HG02763 (cell line): ENCODE measurements around the gene ADAMTSL3.

Experiments used
- ATAC-seq: cut with Tn5 transposase; IDR thresholded peaks from one replicate; pipeline ENCODE4 v1.9.1; 2021; ENCODE audit warnings: mild to moderate bottlenecking, moderate library complexity; ENCODE audit not compliant: unreplicated experiment

Gene ADAMTSL3

DNA sequence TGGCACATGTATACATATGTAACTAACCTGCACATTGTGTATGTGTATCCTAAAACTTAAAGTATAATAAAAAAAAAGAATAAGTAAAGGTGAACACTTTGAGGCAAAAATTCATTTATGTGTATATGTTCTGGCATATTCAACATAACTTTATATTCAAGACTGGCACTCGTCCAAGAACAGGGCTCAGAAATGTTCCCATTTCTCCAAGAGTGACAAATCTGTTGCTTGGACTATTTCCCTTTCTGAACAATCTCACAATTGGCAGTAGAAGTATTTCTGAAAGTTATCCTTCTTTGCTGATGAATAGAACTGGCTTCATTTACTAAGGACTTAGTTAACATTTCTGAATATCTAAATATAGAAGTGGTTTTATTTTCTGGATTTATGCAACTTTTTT, 212.8 kb downstream of the ADAMTSL3 start:
- no peak for ATAC-seq

DNA sequence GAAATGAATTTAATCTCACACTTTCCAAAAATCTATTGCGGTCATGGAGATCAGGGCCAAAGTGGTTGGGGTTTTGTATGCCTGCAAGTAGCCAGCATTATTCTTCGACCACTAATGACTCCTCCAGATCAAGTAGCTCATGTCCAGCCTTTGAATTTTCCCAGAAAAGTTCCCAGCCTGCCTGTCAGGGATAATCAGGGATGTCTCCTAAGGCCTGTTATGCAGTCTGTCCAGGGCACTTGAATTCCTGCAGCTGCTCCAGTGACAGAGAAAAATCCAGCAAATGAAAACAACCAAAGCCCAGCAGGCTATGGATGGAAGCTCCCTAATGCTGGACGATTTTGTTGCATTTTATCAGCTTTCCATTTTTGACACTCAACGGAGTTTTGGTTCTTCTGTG, 215.4 kb downstream of the ADAMTSL3 start:
- no peak for ATAC-seq

DNA sequence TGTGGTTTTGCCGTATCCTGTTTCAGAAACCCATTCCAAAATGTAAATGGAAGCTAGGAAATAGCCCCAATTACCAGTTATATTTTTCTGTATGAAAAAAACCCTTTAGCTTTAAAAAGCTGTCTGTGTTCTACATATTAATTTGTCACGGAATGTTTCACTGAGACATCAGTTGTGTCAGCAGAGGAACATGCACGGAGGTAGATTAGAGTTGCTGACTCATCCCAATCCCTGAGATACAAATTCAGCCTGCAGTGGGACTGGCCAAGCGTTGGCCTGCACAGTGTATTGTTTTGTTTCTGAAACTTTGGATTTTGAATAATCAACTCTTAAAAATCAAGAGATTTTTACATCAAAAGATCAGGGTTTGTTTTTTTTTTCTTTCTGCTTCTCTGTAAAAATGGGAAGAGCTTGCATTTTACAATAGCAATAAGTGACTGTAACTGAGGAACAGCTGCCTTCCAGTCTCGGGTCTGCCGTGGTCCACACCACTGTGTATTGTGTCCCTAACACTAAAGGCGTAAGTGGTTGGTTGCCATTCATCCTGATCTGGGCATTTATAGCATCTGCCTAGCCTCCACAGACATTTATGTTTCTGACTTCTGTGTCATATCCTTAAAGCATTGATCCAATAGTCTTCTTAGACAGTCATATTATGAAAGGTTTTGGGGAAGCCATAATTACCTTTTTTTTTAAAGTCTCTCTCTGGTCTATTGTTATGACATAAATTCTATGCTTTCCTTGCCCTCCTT, 218.1 kb downstream of the ADAMTSL3 start:
- ATAC-seq: no peak

DNA sequence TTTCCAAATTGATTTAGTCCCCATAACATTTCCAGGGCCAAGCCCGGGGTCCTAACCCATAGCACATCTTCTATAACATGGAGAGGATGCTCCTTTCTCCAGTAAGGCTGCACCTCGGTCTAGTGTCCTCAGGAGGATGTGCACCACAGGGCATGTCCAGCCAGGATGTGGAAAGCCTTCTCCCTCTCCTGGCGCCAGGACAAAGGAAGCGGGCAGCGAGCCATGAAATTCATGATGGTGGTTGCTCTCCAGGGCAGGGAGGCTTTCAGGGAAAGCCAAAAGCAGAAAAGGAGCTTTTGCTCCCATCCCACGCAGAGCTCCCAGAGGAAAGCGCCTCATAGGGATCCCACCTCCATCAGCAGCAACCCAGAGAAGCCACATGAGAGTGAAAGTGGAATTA, 220.0 kb downstream of the ADAMTSL3 start:
- ATAC-seq: no peak

DNA sequence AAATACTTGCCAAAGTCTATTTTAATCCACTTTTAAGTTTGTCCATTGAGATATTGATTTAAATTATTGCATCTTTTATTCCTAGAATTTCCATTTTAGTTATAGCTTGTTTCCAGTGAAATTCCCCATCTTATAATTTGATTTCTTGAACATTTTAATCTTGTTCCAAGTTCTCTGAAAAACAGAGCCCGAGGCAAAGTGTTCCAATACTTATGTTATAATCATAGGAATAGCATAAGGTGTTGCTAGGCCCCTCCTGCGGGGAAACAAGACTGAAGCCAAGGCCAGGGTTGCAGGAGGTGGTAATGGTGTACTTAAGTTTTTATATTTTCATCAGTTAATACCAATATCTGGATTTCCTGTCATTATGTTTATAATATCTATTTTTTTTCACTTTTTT, 226.6 kb downstream of the ADAMTSL3 start:
- ATAC-seq: no peak

DNA sequence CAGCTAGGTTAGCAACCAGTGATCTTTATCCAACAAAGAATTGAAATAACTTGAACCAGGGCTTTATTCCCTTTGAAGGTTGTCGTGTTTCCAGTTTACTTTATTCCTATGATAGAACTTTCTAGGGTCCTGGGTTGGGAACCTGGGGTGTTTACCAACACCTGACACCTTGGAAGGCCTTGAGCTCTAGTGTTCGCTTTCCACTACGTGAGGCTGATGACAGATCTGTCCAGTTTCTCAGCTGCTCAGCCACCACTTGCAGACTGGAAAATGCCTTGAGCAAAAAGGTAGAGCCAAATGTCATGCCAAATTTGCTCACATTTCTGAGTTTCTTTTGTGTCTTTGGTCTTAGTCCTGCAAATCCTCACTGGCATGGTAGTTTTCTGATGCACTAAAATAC, 227.2 kb downstream of the ADAMTSL3 start:
- no peak for ATAC-seq

DNA sequence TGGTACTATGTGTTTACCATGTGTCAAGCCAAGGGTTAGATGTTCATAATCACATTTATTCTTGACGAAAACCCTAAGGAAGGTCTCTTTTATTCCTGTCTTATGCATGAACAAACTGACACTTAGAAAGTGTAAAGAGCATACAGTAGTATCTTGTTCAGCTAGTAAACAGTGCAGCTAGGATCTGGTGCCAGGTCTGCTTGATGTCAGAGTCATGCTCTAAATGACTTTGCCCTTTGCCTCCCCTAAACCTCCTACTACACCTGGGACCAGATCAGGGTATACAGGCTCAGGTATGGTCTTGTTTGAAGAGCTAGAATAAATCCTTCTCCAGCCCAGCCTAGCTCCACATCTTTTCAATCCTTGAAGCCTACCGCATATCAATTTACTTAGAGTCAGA, 232.4 kb downstream of the ADAMTSL3 start:
- no peak for ATAC-seq

DNA sequence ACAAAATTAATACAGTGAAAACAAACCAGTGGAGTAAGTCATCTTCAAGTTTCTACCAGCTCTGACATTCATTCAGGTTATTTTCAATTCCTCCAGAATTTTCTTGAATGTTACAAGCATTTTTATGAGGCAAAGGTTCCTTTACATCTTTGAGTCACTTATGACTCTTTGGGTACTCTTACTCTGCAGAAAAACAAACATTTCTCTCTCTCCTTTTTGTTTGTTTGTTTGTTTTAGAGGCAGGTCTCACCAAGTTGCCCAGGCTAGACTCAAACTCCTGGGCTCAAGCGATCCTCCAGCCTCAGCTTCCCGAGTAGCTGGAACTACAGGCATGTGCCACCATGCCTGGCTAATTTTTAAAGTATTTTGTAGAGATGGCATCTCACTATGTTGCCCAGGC, 233.5 kb downstream of the ADAMTSL3 start:
- no peak for ATAC-seq

DNA sequence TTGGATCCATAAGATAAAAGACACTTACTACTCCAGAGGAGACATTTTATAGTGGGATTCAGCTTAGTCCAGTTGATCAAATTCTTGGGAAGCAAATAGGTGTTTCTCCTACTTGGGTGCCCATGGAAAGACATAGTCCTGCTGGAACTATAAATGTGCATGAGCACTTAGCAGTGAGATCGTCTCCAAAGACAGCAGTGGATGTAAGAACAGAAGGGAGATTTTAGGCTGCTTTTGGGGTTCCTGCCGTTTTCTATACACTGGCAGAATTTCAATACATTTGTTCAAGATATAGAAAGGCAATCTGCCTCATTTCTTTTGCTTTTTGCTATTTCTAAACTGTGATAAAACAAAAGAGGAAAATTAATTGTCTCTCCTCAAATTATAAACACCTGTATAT, 234.0 kb downstream of the ADAMTSL3 start:
- no peak for ATAC-seq

DNA sequence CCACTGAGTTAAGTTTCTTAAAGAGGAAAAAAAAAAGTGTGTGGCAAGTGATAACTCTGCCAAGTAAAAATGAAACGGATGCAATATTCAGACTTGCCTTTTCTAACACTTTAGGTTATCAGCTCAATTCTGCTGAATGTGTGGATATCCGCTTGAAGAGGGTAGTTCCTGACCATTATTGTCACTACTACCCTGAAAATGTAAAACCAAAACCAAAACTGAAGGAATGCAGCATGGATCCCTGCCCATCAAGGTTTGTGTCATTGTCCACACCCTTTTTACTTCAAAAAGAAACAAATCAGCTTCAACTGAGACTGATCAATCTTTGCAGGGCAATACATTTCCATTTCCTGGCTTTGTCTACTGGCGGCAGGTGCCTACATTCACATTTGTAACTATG, 236.1 kb downstream of the ADAMTSL3 start:
- no peak for ATAC-seq

DNA sequence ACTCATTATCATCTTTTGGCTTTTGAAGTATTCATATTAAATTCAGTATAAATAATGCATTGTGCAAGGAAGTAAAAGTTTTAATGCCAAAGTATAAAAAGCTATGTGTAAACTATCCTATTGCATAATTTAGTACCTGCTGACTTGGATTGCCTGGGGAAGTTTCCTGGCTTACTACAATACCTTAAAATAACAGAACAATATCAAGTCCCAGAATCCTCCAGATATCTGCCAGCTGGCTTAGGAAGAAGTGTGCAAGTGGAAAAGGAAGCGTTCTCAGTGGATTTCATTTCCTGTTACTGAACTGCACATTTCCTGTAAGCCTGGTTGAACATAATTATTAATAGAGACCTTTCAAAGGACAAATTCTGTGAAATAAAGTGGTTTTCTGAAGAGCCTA, 236.7 kb downstream of the ADAMTSL3 start:
- no peak for ATAC-seq

DNA sequence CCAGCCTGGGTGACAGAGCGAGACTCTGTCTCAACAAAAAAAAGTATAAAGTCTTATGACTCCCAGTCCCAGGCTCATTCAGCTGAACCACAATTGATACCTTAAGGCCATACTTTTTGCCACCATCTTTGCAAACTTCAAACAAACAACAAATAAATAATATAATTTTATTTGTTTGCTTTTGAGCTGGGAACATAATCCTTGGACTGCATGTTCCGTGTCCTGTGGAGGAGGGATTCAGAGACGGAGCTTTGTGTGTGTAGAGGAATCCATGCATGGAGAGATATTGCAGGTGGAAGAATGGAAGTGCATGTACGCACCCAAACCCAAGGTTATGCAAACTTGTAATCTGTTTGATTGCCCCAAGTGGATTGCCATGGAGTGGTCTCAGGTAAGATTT, 238.6 kb downstream of the ADAMTSL3 start:
- no peak for ATAC-seq

DNA sequence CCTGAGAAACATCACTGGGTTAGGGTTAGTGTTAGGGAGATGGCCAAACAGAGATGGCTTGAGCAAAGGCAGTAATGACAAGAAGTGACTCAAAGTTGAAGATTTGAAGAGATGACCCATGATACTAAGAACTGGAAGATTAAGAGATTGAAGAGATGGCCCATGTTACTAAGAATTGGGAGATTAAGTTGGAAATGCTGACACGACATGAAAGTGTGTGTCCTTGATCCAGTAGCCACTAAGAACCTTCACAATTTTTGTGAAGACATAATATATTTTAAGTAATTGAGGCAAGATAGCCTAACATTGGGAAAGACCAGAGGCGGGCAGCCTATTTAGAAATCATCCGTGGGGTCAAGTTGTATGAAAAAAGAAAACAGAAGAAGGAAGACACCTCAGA, 239.4 kb downstream of the ADAMTSL3 start:
- no peak for ATAC-seq

DNA sequence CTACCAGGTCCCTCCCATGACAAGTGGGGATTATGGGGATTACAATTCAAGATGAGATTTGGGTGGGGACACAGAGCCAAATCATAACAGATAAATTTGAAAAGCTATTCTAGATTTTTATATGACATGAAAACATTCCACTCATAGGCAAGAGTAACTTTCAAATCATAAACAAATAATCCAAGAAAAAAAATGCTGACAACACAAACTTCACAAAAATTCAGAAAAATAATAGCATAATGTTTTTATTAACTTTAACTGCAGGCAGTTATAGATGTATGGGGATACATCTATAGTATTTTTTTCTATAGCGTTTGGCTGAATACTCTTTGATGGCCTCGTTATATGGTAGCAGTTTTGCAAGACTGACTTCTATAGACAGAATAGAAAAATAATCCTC, 243.1 kb downstream of the ADAMTSL3 start:
- no peak for ATAC-seq

DNA sequence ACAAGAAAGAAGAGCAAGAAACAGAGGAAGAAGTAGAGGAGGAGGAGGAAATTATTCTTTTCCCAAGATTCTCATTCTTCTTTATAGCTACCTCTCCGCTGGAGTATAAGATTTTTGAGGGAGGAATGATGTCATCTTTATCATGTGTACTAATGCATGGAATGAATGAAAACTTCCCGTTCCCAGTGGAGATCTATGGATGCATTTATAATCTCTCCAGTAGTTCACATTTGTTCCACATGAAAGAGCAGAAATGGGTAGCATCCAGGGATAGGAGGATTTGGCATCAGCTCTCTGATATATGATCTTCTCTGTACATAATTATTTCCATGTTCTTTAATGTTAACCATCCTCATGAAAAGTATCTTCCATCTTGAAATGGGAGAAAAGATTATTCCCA, 244.4 kb downstream of the ADAMTSL3 start:
- ATAC-seq: no peak

DNA sequence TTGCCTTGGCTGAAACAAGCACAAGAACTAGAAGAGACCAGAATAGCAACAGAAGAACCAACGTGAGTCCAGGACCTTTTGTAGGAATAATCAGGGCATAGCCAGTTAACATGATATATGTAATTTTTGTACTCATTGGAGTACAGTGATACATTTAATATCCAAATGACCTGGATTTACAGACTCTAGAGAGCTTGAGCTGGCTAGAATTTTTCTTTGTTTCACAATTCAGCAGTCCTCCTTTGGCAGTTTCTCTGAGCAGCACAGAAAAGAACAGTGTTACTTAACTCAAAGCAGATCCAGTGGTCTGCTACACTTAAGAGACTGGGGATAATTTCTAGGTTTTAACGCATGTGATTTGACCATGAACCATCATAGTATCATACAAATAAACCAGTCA, 245.7 kb downstream of the ADAMTSL3 start:
- ATAC-seq: no peak

DNA sequence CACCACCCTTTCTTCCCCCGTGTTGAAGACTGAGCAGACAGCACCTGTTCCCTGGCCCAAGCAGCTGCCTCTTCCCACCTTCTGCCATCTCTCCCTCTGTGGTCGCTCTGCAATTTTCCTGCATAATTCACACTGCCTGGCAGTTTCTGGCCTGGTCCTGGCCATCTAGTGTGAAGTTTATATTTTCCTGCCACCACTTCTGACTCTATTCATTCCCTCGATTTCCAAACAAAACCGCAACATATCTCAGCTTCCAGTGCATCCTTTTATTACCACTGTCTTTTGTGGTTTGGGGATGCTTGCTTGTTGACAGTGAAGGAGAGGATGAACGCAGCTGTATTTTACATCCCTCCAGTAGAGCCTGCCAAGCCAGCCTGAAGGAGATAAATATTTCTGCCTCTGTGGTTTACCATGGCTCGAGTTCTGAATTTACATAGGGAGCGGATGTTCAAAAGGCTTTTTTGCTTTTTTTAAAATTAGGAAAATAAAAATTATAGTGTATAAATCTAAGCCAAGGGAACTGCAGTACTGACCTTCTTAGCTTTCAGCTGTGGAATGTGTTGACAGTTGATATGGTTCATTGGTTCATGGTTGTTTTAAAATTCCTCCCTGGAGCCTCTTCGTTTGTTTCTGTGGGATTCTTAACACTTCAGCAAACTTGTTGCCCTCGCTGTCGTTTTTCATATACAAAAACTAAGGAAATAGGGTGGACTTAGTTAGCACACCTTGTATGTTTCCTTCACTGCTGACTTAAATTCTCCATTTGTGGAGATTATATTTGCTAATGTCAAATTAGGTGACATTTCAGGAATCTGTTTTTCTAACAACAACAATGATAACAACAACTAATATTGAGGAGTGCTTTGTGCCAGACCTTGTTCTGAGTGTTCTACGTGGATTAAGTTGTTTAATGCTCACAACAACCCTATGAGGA, 250.5 kb downstream of the ADAMTSL3 start:
- no peak for ATAC-seq

DNA sequence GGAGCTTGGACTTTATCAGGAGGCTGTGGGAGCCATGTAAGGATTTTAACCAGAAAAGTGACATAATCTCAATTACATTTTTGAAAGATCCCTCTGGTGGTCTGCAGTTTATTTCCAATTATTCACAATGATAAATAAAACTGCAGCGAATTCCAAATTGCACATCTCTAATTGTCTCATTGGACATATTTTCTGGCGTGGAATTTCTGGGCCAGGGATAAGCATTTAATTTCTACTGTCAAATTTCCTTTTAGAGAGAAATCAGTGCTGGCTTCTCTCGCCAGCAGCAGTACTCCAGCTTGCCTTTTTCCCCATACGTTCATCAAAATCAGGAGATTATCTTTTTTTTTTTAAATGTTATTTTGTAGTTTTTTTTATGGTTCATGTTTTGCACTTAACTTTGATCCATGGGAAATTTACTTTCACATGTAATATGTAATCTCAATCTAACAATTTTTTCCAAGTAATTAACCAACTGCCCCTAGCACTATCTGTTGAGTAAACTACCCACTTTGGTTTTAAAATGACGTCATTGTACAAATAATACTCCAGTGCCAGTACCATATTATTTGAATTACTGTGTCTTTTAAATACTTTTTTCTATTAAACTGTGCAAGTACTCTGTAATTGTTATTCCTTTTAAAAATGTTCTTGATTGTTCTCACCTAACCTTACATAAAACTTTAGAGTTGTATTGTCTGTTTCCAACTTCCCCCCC, 251.8 kb downstream of the ADAMTSL3 start:
- ATAC-seq: no peak

DNA sequence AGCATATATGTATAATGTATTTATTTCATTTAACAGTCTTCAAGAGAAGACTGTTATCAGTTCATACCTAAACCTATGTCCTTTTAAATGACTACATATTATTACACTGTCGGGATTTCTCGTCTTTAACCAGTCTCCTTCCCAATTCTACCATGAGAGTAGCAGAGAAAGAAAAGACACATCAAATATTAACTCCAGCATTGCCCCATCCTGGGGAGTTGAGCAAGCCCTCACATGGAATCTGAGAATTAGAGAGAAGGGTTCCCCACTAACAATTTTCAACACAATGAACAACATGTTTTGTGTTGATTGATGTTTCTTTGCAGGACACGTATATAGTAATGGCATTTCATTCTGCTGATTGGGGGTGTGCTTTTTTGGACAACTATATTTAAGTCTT, 257.4 kb downstream of the ADAMTSL3 start:
- ATAC-seq: no peak

DNA sequence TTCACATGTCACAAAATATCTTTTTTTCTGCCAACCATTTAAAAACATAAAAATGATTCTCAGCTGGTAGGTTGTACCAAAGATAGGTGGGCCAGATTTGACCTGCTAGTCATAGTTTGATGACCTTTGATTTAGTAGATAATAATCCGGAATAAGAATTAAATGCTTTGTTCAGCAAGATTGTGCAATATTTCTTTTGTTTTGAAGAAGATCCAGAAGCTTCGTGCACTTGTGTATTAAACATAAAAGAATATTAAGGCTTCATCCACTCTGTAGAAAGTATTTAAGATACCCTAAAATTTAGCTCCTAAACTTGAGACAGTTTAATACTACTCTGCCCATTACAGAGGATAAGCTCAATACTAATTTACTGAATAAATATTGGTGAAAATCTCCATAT, 258.4 kb downstream of the ADAMTSL3 start:
- no peak for ATAC-seq

DNA sequence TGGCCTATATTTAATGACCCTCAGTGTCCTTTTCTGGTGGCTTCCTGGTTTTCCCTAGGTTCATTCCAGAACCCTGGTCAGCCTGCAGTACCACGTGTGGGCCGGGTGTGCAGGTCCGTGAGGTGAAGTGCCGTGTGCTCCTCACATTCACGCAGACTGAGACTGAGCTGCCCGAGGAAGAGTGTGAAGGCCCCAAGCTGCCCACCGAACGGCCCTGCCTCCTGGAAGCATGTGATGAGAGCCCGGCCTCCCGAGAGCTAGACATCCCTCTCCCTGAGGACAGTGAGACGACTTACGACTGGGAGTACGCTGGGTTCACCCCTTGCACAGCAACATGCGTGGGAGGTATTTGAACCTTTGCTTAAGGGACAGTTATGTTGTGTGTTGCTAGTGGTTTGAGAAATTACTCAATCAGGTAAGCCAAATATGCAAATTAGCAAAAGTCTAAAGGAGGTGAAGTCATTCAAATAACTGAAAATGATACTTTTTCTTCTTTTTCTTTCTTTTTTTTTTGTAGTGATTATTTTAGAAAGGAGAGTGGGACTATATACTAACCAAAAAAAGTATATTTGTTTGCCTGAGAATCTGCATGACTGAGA, 259.2 kb downstream of the ADAMTSL3 start:
- no peak for ATAC-seq
